ENCODE results near the gene NFIB. TPM values are rescaled to one million over a fixed set of nuclear protein-coding genes. Genes with fewer than 3 reads are reported as not detected.

NFIB gene
- total RNA-seq, 1 donor from 2014 or later: 37.2 TPM

DNA sequence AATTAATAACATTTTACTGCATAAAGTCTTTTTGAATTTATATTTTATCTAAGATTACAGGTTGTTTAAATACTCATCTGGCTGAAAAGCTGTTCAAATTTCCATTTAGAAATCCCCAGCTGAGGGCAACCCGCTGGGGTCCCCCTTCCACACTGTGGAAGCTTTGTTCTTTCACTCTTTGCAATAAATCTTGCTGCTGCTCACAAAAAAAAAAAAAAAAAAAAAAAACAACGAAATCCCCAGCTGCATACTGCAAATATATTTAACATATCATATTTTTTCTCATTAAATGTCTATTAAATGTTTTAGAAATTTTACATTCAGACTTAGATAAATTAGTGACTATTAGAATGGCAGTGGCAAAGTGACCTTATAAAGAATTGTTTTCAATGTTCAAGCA, 172.2 kb downstream of the NFIB start:
- no peak for ATAC-seq

DNA sequence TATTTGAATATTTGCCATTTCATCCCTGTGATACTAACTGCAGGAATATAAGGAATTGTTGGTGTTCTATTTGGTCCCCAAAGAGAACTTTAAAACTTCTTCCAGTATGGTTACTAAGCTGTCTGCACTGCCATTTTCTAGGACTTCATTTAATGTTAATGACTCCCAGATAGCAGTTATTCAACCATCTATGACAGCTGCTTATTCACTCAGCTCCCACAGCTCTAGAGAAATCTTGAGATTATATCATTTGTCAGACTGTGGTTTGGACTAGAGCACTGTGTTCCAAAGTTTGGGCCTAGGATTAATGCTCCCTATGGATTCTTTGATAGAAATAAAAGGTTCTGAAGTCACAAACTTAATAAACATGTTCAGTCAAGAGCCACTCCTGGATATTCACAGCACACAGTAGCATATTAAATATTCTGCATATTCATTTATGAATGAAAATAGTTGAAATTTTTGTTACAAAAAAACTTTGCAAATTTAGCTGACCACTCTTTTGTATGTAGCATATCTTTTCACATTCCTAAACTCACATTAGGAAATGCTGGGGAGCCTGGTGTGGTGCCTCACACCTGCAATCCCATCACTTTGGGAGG, 173.7 kb downstream of the NFIB start:
- no peak for ATAC-seq

DNA sequence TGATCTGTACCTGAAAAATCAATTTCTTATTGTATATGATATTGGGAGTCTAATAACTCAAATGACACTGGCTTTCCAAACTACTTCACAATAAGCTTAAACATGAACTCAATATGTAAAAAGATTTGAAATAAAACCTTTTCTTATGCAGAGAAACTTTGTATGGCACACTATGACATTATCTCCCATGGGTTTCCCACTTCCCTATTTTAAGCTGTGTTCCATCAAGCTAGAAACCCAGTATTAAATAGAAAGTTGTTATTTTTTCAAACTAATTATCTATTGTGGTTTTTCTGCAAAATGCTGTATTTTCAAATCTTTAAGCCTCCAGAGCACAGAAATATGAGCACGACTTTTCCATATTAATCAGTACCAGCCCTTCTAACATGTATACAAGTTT, 174.7 kb downstream of the NFIB start:
- no peak for ATAC-seq

DNA sequence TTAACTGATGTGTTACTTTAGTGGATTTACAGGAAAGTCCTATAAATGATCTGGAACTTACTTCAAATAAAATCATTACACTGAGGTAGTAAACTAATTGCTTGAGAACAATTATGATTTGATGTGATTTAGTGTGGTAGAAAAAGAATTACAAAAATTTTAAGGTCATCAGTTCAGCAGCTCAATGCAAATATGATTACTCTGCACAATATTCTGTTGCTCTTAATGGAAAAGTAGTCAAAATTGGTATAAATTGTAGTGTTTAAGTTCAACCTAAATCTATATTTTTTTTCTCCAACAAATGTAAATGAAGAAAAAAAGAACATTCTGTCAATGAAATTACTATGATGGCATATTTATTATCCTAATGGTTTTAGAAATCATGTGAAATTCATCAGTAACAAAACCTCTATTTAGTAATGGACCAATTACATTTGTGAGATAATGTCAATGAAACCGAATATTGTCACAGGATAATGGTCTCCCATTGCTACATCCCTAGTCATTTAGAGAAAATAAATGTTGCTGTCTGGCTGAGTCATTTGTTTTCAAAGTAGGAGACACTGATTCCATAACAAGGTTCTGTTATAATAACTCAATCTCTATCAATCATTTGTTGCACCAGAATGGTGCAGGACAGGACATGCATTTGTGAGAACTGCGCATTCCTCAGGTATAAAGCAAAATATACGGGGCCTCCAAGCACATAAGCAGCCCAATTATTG, 177.1 kb downstream of the NFIB start:
- peak; percentile 48 for ATAC-seq

DNA sequence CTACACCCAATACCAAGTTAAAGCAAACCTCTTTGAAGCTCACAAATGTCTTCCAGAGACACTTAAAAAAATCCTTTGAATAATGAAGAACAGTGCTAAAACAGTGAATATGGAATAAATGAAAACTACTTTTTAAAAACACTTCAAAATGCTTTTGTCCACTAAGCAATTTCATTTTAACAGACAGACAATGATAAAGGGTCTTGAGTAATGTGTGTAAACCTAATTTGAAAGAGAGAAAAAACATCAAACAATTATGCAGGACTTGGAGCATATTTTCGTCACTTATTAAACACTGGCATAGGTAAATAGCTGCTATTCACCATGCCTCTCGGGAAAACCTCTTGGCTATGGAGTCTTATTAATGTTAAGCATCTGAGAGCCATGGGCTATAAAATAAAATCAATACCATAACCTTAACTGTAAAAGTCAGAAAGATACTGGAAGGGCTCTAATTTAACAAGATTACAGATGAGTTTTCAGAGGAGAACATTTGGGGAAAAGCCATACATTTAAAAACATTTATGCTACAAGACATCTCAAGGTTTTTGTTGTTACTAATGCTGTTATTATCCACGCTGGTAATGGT, 177.8 kb downstream of the NFIB start:
- no peak for ATAC-seq

DNA sequence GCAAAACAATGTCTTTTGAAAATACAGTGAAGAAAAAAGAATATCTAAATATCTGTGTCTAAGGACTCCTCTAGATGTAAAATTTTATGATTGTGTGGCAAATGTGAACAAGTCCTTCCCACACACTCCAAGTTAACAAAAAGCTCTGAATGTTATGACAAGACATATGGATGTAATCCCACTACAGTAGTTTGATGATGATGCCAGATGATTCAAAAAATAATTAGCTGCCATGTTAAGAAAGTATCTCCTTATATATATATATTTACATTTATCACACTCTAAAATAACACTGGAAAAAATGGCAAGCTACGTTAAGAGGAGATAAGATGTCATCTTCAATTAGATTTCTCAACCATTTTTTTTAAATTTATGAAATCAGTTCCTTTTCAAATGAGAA, 178.5 kb downstream of the NFIB start:
- no peak for ATAC-seq

DNA sequence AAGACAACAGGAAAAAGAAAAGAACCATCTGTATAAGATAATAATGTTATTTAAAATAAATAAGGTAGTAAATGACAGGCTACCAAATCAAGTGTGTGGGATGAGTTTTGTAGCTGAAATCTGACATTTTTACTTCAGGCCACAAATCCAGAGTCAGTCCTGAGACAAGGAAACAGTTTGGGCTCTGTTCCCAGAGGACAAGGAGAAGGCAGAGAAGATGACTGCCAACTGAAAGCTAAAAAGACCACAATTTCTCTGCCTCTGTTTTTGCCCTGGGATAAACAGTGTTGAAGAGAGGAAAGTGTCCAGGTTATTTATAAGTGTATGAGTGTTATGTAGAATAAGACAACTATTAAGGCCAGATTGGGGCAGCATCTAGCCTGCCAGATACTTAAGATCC, 180.5 kb downstream of the NFIB start:
- ATAC-seq: no peak

DNA sequence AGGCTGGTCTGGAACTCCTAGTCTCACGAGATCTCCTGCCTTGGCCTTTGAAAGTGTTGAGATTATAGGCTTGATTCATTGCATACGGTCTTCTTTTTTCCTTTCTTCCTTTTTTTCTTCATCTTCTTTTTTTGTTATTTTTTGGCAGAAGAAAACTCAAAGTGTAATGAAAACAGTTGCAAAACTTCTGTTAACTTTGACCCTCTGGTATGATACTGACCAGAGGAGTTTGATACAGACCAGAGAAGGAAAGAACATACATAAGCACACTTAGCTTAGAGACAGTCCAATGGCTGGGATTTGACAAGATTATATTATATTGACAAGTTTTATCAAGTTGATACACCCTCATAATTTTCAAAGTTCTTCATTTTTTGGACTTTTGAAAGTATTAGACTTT, 181.2 kb downstream of the NFIB start:
- no peak for ATAC-seq

DNA sequence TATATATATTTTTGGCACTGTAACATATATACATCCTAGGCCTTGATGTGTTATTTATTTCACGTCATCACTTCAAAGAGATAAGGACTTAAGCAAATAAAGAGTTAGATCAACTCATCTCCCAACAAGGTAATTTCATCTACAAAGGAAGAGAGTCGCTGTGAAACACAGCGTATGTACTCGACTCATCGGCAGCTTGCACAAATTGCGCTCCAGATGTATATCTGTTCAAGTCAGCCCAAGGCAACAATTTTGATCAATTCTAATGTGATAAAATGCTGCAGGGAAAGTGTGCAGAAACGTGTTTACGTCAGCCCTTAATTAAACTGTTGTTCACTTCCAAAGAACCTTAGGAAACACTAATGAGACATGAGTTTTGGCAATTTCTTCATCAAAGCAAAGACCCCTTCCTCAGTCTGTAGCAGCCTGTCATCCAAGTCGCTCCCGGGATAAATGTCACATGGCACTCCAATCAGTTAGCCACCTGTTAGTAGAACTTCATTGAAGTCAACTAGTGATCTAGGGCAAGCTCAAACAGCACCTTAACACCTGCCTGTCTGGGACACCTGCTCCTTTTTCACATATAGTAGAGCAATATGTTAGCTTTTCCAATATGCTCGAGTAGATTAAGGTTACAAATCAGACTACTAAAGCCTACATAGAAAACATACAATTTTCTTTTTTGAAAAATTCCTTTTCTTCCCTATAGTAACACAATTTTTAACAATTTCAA, 182.4 kb downstream of the NFIB start:
- no peak for ATAC-seq

DNA sequence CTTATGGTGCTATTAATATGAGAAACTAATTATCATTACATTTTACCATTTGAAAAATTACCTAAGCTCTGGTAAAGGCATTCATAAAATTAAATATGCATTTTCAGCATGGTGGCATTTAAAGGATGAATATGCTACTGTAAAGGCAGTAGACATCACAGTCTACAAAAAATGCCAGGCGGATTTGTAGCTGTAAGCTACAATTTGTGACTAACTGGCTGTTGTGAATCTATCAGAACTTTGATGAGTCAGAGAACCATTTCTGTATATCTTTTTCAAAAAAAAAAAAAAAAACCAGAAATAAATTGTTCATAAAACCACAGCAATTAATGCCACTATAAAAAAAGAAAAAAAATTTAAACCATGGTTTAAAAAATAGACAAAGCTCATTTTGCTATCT, 186.3 kb downstream of the NFIB start:
- ATAC-seq: no peak

DNA sequence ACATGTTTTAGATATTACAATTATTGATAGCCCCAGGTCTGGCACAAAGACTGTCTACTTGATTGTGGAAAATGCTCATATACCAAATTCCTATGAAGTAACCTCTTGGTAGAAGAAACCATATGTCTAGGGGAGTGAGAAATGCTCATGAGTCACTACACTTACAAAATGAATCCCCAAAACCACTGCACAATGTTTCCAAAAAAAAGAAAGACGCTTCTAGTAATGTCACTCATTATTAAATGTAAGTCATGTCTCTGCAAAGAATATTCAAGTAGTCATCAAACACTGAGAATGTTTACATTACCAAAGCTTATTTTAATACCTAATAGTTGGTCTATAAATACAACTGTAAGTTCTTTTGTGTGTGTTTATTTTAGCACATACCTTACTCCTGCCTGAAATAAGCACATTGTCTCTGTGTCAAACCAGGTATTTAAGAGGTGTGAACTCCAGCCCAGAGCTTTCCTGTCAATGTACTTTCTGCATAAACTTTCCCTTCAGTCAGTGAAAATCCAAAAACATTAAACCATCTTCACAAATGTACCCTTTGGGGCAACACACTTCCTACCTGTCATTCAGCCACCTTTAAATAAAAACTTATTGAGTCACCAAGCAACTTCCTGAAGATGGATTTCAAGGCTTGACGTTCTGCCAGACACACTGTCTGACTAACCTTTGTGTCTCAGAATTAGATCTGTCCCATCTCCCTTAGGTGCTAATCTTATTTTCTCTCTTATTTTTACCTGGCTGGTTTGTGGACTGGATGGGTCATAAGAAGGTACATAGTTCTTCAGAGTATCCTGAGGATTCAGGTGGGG, 194.0 kb downstream of the NFIB start:
- ATAC-seq: peak; percentile 74

DNA sequence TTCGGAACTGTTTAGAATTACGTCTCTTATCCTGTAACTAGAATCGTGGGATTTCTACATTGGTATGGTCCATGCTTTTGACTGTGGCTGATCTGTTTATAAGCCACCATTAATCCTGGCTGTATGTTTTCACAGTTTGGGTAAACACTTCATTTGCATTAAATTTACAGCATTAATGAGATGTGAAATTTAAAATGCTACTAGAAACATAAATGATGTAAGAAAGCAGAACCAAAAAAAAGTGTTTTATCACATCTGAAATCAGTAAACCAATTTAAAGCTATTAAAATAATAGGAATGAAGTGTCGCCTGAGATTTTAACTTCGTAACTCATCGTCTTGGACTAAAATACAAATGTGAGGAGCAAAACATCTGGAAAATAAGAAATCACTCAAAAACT, 201.7 kb downstream of the NFIB start:
- no peak for ATAC-seq

DNA sequence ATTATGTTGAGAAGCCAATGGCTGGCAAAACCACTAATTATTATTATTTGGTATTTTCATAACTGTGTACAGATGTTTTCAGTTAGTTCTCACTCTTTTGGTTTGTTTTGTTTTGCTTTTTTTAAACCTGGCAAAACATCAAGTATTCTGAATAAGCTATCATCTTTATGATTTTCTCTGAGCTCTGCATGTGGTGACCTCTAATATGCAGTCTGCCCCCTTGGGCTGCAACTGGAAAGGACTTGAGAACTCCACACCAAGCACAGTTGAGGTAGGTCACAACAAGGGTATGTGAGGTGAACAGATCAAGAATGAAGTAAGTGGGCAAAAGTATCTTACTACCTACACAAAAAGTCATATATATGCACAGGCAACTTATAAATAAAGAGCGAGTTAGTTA, 202.2 kb downstream of the NFIB start:
- ATAC-seq: no peak

DNA sequence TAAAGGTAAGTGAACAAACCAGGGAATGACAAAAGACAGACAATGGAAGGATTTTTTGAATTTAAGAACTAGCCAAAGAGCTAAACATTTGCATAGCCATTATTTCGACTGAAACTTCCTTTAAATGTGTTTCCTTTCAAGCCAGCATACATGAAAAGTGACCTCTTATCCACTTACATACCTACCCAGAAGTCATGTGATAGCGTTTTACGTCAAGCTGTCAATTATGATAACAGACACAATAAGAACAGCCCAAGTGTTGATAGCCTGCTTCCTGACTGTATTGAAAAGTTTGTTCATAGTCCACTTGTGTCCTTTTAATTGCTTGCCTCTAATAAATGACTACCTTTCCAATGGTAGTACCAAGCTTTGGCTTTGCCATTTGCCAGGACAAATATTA, 206.0 kb downstream of the NFIB start:
- no peak for ATAC-seq

DNA sequence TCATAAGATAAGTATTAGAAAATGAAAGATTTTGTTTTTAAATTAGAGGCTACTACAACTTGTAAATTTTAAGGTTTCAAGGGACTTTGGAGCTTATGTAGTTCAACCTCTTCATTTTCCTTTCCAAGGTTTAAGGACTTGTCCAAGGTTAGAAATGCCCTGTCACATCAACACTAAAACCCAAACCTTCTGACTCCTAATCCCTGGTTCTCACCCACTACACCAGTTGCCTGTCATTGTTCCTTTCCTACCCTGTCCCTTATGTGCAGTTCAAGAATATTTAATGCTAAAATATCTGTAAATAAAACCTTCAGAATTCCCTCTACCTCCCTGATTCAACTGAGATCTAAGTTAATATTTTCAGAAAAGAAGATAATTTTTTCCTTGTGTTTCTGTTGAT, 206.4 kb downstream of the NFIB start:
- ATAC-seq: no peak

DNA sequence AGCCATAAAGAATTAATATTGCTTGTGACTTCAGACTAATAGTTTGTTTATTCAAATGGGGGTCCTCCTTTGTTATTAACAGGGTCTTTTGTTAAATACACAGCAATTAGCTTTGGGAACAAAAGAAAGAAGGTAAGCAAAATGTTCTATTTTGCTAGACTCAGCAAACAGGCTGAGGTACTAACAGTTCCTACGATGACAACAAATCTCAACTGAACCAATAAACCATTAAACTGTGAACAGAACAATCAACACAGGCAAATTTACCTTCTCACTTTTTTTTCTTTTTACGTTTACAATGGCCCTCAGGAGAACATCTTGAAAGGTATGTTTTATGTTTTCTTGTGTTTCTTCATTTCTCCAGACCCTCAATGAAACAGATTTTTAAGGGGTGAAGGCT, 207.2 kb downstream of the NFIB start:
- no peak for ATAC-seq

DNA sequence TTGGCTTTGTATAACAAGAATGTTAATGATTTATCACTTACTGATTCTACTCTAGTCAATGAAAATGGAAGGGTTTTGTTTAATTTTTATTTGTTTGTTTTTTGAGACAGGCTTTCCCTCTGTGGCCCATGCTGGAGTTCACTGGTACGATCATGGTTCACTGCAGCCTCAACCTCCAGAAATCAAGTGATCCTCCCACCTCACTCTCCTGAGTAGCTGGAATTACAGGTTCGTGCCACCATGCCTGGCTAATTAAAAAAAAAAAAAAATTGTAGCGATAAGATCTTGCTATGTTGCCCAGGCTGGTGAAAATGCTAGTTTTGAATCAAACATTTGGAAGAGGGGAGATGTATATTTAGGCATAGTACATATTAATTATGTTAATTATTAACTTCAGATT, 209.4 kb downstream of the NFIB start:
- ATAC-seq: no peak

DNA sequence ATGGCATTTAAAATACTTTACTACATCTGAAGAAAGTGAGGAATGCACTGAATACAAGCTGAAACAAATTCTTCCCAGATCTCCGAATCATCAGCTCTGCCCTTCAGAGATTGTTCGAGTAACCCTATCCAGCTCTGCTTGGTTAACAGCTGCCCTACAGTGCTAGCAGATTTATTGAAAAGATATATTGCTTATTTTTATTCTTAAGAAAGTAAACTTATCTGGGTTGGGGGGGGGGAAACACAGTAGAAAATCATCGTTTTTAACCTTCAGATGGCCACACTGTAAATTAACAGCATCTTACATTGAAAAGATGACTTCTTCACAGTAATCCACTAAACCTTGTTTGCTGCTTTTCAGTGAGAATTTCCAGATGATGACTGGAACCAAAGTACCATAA, 210.8 kb downstream of the NFIB start:
- ATAC-seq: no peak

DNA sequence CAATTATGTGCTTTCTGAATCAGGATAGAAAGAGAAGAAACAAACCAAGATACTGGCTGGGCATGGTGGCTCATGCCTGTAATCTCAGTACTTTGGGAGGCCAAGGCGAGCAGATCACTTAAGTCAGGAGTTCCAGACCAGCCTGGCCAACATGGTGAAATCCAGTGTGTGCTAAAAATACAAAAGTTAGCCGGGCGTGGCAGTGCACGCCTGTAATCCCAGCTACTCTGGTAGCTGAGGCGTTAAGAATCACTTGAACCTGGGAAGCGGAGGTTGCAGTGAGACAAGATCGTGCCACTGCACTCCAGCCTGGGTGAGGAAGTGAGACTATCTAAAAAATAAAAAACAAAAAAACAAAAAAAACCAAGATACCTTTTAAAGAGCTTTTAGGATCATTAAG, 214.2 kb downstream of the NFIB start:
- no peak for ATAC-seq

DNA sequence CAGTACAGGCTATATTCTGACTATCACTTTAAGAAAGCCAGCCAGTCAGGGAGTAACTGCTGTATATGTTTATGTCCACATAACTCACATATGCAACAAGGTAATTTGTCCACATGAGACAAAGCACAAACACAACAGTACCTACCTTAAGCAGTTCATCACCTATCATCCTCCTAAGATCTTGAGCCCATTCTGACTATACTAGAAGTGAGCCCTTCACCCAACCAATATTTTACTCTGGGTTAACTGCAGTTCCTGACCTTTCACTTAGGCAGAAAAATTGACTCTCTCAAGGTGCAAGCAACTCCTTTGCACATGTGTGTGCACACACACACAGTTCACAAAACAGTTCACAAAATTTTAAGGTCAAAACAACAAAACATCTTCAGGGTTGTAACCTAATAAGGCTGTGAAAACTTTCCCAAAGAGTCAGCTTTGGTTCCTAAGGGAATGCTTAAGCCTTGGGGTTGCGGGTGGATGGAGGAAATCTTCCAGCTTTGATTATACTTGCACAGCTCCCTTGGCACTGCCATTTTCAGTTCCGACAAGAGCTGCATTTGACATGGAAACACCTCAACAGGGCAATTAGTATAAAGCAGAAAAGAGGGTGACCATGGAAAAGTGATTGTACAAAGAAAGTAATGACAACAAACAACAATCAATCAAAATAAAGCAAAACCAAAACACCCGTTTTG, 215.3 kb downstream of the NFIB start:
- ATAC-seq: no peak

DNA sequence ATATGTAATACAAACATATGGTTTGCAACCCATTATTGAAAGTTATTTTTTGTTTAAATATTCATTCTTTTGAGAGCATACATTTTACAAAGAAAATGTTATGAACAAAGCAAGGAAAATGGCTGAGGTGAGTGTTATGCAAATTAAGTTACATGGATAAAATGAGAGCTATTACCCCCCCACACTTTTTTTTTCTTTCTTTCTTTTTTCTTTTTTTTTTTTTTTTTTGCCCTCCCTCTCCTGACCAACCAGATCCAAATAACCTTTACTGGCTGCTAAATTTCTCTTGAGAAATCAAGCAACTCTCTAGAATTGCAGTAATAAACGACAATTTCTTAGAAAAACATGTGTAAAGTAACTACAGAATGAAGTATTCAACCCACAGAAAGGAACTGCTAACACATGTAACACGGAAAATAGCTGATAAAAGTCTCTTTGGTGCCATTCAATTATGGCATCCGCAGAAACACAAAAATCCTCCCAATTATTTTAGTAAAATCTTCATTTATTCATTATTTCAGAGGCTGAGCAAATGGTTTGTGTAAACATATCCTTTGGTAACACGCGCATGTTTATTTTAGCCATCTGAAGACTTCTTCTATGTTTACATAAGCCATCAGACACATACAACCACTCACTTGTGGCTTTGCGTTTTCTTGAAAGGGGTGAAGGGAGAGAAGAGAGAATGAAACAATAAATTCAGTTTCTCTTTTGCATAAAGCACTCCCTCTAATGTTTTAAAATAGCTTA, 216.1 kb downstream of the NFIB start:
- no peak for ATAC-seq
